ENCODE measurements around the gene HNRNPUL2.

GRCh38 chr11:62667460-62667859, 59.8 kb downstream of the HNRNPUL2 start:
- no peak for TF ChIP-seq CTCF (IDR thresholded peaks at IDR 0.05)
- 0 out of 2 replicates have a peak, but pooled peaks have one; percentile 15 for TF ChIP-seq POLR2AphosphoS5 (IDR thresholded peaks at IDR 0.05; ENCODE audit: low read depth, low read length)
- no peak for TF ChIP-seq SIN3A (IDR thresholded peaks at IDR 0.05; ENCODE audit: borderline replicate concordance, insufficient read depth, low read depth, low read length)
- no peak for TF ChIP-seq REST (IDR thresholded peaks at IDR 0.05; ENCODE audit: insufficient read depth in 1 of 2, low read depth in 2 of 2, low read length in 1 of 2)
